SK-N-SH (cell line): ENCODE results near the gene DIAPH2. TPM values are rescaled to one million over a fixed set of nuclear protein-coding genes. Genes with fewer than 3 reads are reported as not detected.

Experiments used
- CTCF ChIA-PET: fragments of 300-600, 350-600 bp; formaldehyde crosslinking; extraction: SDS; loops from one replicate; lab custom pipeline; 2021; lab: Yijun Ruan, JAX
- POLR2A ChIA-PET: fragments of 350-600 bp; sonication (Branson Sonifier 250); formaldehyde crosslinking; extraction: SDS; loops from one replicate; lab custom pipeline; 2020; ENCODE audit warnings: antibody characterized with exemption, inconsistent platforms; lab: Yijun Ruan, JAX
- DNase-seq: peaks from one replicate; pipeline ENCODE4 v3.0.0; 2012
- H2AFZ ChIP-seq: fragments of 200-600 bp; sonication (generic); 2 replicates; pipeline ENCODE4 v1.8.1; 2016; ENCODE audit warnings: antibody characterized with exemption, mild to moderate bottlenecking, low read depth
- H3F3A ChIP-seq: fragments of 200-600 bp; sonication (generic); replicated peaks from 2 replicates; pipeline ENCODE3; 2016; ENCODE audit warnings: antibody characterized with exemption, mild to moderate bottlenecking; ENCODE audit not compliant: insufficient read depth
- H3K27ac ChIP-seq, 2 experiments: fragments of 200-500 bp in 1 of 2; fragments of 200-600 bp in 1 of 2; sonication (Bioruptor generic) in 1 of 2; sonication (generic), shearing (Covaris generic) in 1 of 2; 2 replicates each; pipeline versions ENCODE4 v1.5.1 to v1.6.1; 2014 to 2016; ENCODE audit warnings: low read depth in 2 of 2, inconsistent platforms in 1 of 2, low read length in 1 of 2, mild to moderate bottlenecking in 1 of 2, mixed read lengths in 1 of 2
- H3K27me3 ChIP-seq: fragments of 200-600 bp; sonication (generic), shearing (Covaris generic); 2 replicates; pipeline ENCODE4 v1.6.1; 2016; ENCODE audit warnings: mixed run types; ENCODE audit not compliant: insufficient read depth
- H3K36me3 ChIP-seq, 2 experiments: fragments of 200-500 bp in 1 of 2; fragments of 200-600 bp in 1 of 2; sonication (Bioruptor generic) in 1 of 2; sonication (generic) in 1 of 2; replicated peaks in 1 of 2; 2 replicates each; pipeline versions ENCODE3 to v1.5.1; 2014 to 2016; ENCODE audit warnings: low read length in 1 of 2, mild to moderate bottlenecking in 1 of 2; ENCODE audit not compliant: insufficient read depth in 2 of 2, control insufficient read depth in 1 of 2
- H3K4me1 ChIP-seq, 2 experiments: fragments of 200-500 bp in 1 of 2; fragments of 200-600 bp in 1 of 2; sonication (Bioruptor generic) in 1 of 2; sonication (generic), shearing (Covaris generic) in 1 of 2; 2 replicates each; pipeline versions ENCODE4 v1.5.1 to v1.6.1; 2014 to 2016; ENCODE audit warnings: low read depth in 1 of 2, low read length in 1 of 2, mixed run types in 1 of 2; ENCODE audit not compliant: insufficient read depth in 2 of 2, control insufficient read depth in 1 of 2
- H3K4me2 ChIP-seq: fragments of 200-600 bp; sonication (generic), shearing (Covaris generic); 2 replicates; pipeline ENCODE4 v1.6.1; 2017; ENCODE audit warnings: mixed run types
- H3K4me3 ChIP-seq, 2 experiments: fragments of 200-500 bp in 1 of 2; fragments of 200-600 bp in 1 of 2; sonication (Bioruptor generic) in 1 of 2; sonication (generic), shearing (Covaris generic) in 1 of 2; 2 replicates each; pipeline versions ENCODE4 v1.5.1 to v1.8.1; 2014 to 2016; ENCODE audit warnings: low read depth in 2 of 2, inconsistent platforms in 1 of 2, low read length in 1 of 2, mild to moderate bottlenecking in 1 of 2, mixed read lengths in 1 of 2, moderate library complexity in 1 of 2
- H3K79me2 ChIP-seq: fragments of 200-600 bp; sonication (generic); 2 replicates; pipeline ENCODE4 v1.8.1; 2017; ENCODE audit warnings: mild to moderate bottlenecking; ENCODE audit not compliant: insufficient read depth
- H3K9ac ChIP-seq: fragments of 200-600 bp; sonication (generic); 2 replicates; pipeline ENCODE4 v1.6.1; 2017; ENCODE audit warnings: mixed run types
- H3K9me2 ChIP-seq: fragments of 200-600 bp; sonication (generic); 2 replicates; pipeline ENCODE4 v1.6.1; 2017; ENCODE audit warnings: mixed run types
- H3K9me3 ChIP-seq: fragments of 200-600 bp; sonication (generic); 2 replicates; pipeline ENCODE4 v1.6.1; 2017; ENCODE audit warnings: mixed run types, mild to moderate bottlenecking, moderate library complexity
- H4K20me1 ChIP-seq: fragments of 200-600 bp; sonication (generic); 2 replicates; pipeline ENCODE4 v1.6.1; 2017; ENCODE audit warnings: mild to moderate bottlenecking, mixed run types; ENCODE audit not compliant: insufficient read depth
- CHD2 ChIP-seq: fragments of 150-350 bp; IDR thresholded peaks from 2 replicates; pipeline ENCODE4 v1.6.1; 2018; ENCODE audit warnings: low read length; ENCODE audit not compliant: partially characterized antibody
- EZH2phosphoT487 ChIP-seq: fragments of 200-600 bp; sonication (generic); IDR thresholded peaks from 2 replicates; pipeline ENCODE4 v1.6.1; 2017; ENCODE audit warnings: low read depth, mixed run types, mild to moderate bottlenecking, antibody characterized with exemption, moderate library complexity, borderline replicate concordance
- FOXJ3 ChIP-seq: sonication (generic); formaldehyde crosslinking; IDR thresholded peaks from 2 replicates; pipeline ENCODE4 v1.5.1; 2020; ENCODE audit warnings: mild to moderate bottlenecking, missing genetic modification reagents
- FOXM1 ChIP-seq: IDR thresholded peaks from 2 replicates; pipeline ENCODE4 v1.4.0; 2012; ENCODE audit warnings: low read depth, mild to moderate bottlenecking
- JUND ChIP-seq: IDR thresholded peaks from 2 replicates; pipeline ENCODE4 v1.4.0; 2012
- MXI1 ChIP-seq: IDR thresholded peaks from 2 replicates; pipeline ENCODE4 v1.6.1; 2012; ENCODE audit warnings: mild to moderate bottlenecking, low read depth, low read length, improper control_type of control experiment
- NRF1 ChIP-seq: IDR thresholded peaks from 2 replicates; pipeline ENCODE4 v1.6.1; 2012; ENCODE audit warnings: low read depth, mild to moderate bottlenecking, low read length
- SIN3A ChIP-seq: IDR thresholded peaks from 2 replicates; pipeline ENCODE4 v1.6.1; 2012; ENCODE audit warnings: low read depth, mild to moderate bottlenecking, low read length, moderate library complexity, borderline replicate concordance
- SMC3 ChIP-seq: IDR thresholded peaks from 2 replicates; pipeline ENCODE4 v1.6.1; 2012; ENCODE audit warnings: low read depth, low read length, improper control_type of control experiment
- TCF12 ChIP-seq: IDR thresholded peaks from 2 replicates; pipeline ENCODE4 v1.4.0; 2012
- TEAD4 ChIP-seq: IDR thresholded peaks from 2 replicates; pipeline ENCODE4 v1.4.0; 2012; ENCODE audit warnings: mild to moderate bottlenecking, borderline replicate concordance; ENCODE audit not compliant: insufficient read depth
- USF2 ChIP-seq: fragments of 150-350 bp; IDR thresholded peaks from 2 replicates; pipeline ENCODE4 v1.6.1; 2017; ENCODE audit warnings: antibody characterized with exemption, low read length, low read depth, borderline replicate concordance
- YY1 ChIP-seq: IDR thresholded peaks from 2 replicates; pipeline ENCODE4 v1.4.0; 2012; ENCODE audit warnings: low read depth, mild to moderate bottlenecking
- ZBTB33 ChIP-seq: IDR thresholded peaks from 2 replicates; pipeline ENCODE4 v1.4.0; 2012; ENCODE audit warnings: low read depth, borderline replicate concordance
- WGBS: methylation state at CpG from one replicate; pipeline ENCODE4 v1.1.6; 2017; ENCODE audit warnings: low lambda C conversion rate; 5-methylcytosine and 5-hydroxymethylcytosine counted together
- polyA plus RNA-seq, 3 experiments: library from polyadenylated mRNA; depleted of rRNA; stranded (reverse); fragments of >200 nt; gene quantifications; 2 replicates each; pipeline ENCODE4 v1.2.3, GENCODE V29; 2012
- TF ChIP-seq, protein P1 (sequence below): fragments of 200-600 bp; sonication (generic); IDR thresholded peaks from 2 replicates; pipeline ENCODE4 v1.6.1; 2017; ENCODE audit warnings: antibody characterized with exemption, mild to moderate bottlenecking, moderate library complexity
- TF ChIP-seq, protein P2 (sequence below): IDR thresholded peaks from 2 replicates; pipeline ENCODE4; 2012
- TF ChIP-seq, protein P3 (sequence below): IDR thresholded peaks from 2 replicates; pipeline ENCODE4 v1.6.1; 2012; ENCODE audit warnings: mild to moderate bottlenecking, low read depth, low read length, moderate library complexity
- TF ChIP-seq, protein P4 (sequence below): IDR thresholded peaks from 2 replicates; pipeline ENCODE4 v1.4.0; 2012; ENCODE audit warnings: low read depth, borderline replicate concordance

DIAPH2 gene
- polyA plus RNA-seq, 1 of the 3 experiments (the other 2 are of a cell fraction) = 1.1 TPM

DNA sequence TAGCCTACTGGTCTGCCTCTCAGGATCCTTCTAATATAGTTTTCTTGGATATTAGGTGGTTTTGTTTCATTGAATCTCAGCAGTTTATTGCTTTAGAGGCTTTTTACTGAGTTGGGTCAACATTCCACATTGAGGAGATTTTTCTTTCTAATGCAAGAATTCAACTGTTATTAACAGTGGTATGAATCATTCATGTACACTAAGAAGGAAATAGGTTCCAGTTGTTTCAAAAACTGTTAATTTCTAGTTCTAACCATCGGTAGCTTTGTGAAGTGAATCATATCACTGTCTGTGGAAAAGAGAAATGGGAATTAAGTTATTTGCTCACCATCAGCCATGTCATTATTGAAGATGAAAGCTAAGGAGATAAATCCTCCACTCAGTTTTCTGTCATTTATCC, 530.5 kb downstream of the DIAPH2 start (continued):
- TF ChIP-seq, protein P1, sequence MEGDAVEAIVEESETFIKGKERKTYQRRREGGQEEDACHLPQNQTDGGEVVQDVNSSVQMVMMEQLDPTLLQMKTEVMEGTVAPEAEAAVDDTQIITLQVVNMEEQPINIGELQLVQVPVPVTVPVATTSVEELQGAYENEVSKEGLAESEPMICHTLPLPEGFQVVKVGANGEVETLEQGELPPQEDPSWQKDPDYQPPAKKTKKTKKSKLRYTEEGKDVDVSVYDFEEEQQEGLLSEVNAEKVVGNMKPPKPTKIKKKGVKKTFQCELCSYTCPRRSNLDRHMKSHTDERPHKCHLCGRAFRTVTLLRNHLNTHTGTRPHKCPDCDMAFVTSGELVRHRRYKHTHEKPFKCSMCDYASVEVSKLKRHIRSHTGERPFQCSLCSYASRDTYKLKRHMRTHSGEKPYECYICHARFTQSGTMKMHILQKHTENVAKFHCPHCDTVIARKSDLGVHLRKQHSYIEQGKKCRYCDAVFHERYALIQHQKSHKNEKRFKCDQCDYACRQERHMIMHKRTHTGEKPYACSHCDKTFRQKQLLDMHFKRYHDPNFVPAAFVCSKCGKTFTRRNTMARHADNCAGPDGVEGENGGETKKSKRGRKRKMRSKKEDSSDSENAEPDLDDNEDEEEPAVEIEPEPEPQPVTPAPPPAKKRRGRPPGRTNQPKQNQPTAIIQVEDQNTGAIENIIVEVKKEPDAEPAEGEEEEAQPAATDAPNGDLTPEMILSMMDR = no peak
- TF ChIP-seq FOXJ3 (no peak), NRF1 (no peak), FOXM1 (no peak), JUND (0 out of 2 replicates have a peak, but pooled peaks have one; percentile 7), TCF12 (peak; percentile 20; the same call in 1 of the 2 replicates), SIN3A (no peak)
- TF ChIP-seq, protein P2, sequence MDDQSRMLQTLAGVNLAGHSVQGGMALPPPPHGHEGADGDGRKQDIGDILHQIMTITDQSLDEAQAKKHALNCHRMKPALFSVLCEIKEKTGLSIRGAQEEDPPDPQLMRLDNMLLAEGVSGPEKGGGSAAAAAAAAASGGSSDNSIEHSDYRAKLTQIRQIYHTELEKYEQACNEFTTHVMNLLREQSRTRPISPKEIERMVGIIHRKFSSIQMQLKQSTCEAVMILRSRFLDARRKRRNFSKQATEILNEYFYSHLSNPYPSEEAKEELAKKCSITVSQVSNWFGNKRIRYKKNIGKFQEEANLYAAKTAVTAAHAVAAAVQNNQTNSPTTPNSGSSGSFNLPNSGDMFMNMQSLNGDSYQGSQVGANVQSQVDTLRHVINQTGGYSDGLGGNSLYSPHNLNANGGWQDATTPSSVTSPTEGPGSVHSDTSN = peak; percentile 31; the same call in 1 of the 2 replicates

GRCh38 chrX:97224148-97224547, 539.5 kb downstream of the DIAPH2 start:
- H3K9me3 ChIP-seq = no peaks in the 10 kb centered on the region
- H3K4me1 ChIP-seq = no peaks in the 10 kb centered on the region; a peak in 2 of 4 replicates
- no peak for DNase-seq
- H3K4me2 ChIP-seq = no peak overlapping the region
- H3F3A ChIP-seq = no peaks in the 10 kb centered on the region
- no peaks in the 10 kb centered on the region; the same call in 1 of the 2 replicates for H3K9me2 ChIP-seq
- no peak overlapping the region for H3K9ac ChIP-seq
- 56% methylated on average over 1 of the region's 1 CpG for WGBS
- H4K20me1 ChIP-seq = no peaks in the 10 kb centered on the region
- no peaks in the 10 kb centered on the region for H3K27me3 ChIP-seq
- H3K36me3 ChIP-seq = no peaks in the 10 kb centered on the region
- H3K4me3 ChIP-seq = no peak overlapping the region
- no peaks in the 10 kb centered on the region for H3K79me2 ChIP-seq
- no peak overlapping the region for H3K27ac ChIP-seq
- ChIA-PET CTCF (no interaction called here), POLR2A (no interaction called here)
- H2AFZ ChIP-seq = no peak overlapping the region
- TF ChIP-seq, protein P3, sequence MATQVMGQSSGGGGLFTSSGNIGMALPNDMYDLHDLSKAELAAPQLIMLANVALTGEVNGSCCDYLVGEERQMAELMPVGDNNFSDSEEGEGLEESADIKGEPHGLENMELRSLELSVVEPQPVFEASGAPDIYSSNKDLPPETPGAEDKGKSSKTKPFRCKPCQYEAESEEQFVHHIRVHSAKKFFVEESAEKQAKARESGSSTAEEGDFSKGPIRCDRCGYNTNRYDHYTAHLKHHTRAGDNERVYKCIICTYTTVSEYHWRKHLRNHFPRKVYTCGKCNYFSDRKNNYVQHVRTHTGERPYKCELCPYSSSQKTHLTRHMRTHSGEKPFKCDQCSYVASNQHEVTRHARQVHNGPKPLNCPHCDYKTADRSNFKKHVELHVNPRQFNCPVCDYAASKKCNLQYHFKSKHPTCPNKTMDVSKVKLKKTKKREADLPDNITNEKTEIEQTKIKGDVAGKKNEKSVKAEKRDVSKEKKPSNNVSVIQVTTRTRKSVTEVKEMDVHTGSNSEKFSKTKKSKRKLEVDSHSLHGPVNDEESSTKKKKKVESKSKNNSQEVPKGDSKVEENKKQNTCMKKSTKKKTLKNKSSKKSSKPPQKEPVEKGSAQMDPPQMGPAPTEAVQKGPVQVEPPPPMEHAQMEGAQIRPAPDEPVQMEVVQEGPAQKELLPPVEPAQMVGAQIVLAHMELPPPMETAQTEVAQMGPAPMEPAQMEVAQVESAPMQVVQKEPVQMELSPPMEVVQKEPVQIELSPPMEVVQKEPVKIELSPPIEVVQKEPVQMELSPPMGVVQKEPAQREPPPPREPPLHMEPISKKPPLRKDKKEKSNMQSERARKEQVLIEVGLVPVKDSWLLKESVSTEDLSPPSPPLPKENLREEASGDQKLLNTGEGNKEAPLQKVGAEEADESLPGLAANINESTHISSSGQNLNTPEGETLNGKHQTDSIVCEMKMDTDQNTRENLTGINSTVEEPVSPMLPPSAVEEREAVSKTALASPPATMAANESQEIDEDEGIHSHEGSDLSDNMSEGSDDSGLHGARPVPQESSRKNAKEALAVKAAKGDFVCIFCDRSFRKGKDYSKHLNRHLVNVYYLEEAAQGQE = no peak
- TF ChIP-seq TCF12 (no peak), SIN3A (no peak), SMC3 (no peak), TEAD4 (no peak), MXI1 (no peak), YY1 (no peak), CHD2 (no peak), ZBTB33 (no peak), EZH2phosphoT487 (no peak), USF2 (no peak)
- TF ChIP-seq, protein P1 = no peak
- TF ChIP-seq, protein P4, sequence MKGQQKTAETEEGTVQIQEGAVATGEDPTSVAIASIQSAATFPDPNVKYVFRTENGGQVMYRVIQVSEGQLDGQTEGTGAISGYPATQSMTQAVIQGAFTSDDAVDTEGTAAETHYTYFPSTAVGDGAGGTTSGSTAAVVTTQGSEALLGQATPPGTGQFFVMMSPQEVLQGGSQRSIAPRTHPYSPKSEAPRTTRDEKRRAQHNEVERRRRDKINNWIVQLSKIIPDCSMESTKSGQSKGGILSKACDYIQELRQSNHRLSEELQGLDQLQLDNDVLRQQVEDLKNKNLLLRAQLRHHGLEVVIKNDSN = no peak
